Suprapubic skin (tissue), 4 donors: ENCODE data around the gene SCTR.

Source experiments
- CTCF ChIP-seq, 2 donors: fragments of 200-600 bp in 1 of 2; fragments of 450-650 bp in 1 of 2; sonication (generic) in 1 of 2; IDR thresholded peaks; one replicate each; pipeline ENCODE4 v1.5.1; 2016 to 2019; ENCODE audit warnings: antibody characterized with exemption in 2 of 2, mild to moderate bottlenecking in 1 of 2, moderate library complexity in 1 of 2
- POLR2A ChIP-seq, 2 donors: fragments of 450-650 bp; IDR thresholded peaks; one replicate each; pipeline ENCODE4 v1.6.1; 2017; ENCODE audit warnings: antibody characterized with exemption in 2 of 2, mild to moderate bottlenecking in 2 of 2, moderate library complexity in 2 of 2
- POLR2AphosphoS5 ChIP-seq, 3 donors: sonication (generic); formaldehyde crosslinking; IDR thresholded peaks; one replicate each; pipeline ENCODE4 v1.6.1; 2017; ENCODE audit warnings: antibody characterized with exemption in 3 of 3

- TF ChIP-seq POLR2AphosphoS5 (IDR thresholded peaks at IDR 0.05) (no peak), CTCF (IDR thresholded peaks at IDR 0.05) (no peak), POLR2A (IDR thresholded peaks at IDR 0.05) (no peak)
These were observed 54.5 kb downstream of the SCTR start for GRCh38 chr2:119469661-119470297.
